GM23338 (cell line): ENCODE measurements around the gene HMX2.

Source experiments
- CREB1 ChIP-seq: fragments of 250-450 bp; sonication (Bioruptor Pico); IDR thresholded peaks from 2 replicates; pipeline ENCODE4 v1.5.0; 2020; ENCODE audit warnings: low read depth, mild to moderate bottlenecking, moderate library complexity
- CTCF ChIP-seq, 2 experiments: fragments of 200-600 bp in 1 of 2; sonication (generic) in 1 of 2; conservative IDR thresholded peaks; 2 replicates each; pipeline versions ENCODE4 v1.5.1 to v1.6.1; 2016 to 2017; ENCODE audit warnings: antibody characterized with exemption in 2 of 2, low read depth in 2 of 2, mild to moderate bottlenecking in 2 of 2, moderate library complexity in 1 of 2
- ETS1 ChIP-seq: IDR thresholded peaks from 2 replicates; pipeline ENCODE4 v1.6.1; 2016; ENCODE audit warnings: antibody characterized with exemption
- EZH2 ChIP-seq: fragments of 200-600 bp; sonication (generic); IDR thresholded peaks from one replicate; pipeline ENCODE4 v1.8.0; 2017; ENCODE audit warnings: antibody characterized with exemption, mild to moderate bottlenecking, low read depth; ENCODE audit not compliant: unreplicated experiment
- EZH2phosphoT487 ChIP-seq: fragments of 200-600 bp; sonication (generic); IDR thresholded peaks from one replicate; pipeline ENCODE4 v1.8.1; 2018; ENCODE audit warnings: antibody characterized with exemption; ENCODE audit not compliant: unreplicated experiment
- JUNB ChIP-seq: IDR thresholded peaks from one replicate; pipeline ENCODE4 v1.6.1; 2016; ENCODE audit warnings: antibody characterized with exemption; ENCODE audit not compliant: unreplicated experiment
- NANOG ChIP-seq: IDR thresholded peaks from 2 replicates; pipeline ENCODE4 v1.6.1; 2016; ENCODE audit warnings: antibody characterized with exemption, borderline replicate concordance
- POLR2AphosphoS5 ChIP-seq: IDR thresholded peaks from 2 replicates; pipeline ENCODE4 v1.6.1; 2016; ENCODE audit warnings: antibody characterized with exemption, low read depth
- REST ChIP-seq: IDR thresholded peaks from one replicate; pipeline ENCODE4 v1.6.1; 2018; ENCODE audit warnings: antibody characterized with exemption; ENCODE audit not compliant: unreplicated experiment
- STAT1 ChIP-seq: IDR thresholded peaks from one replicate; pipeline ENCODE4 v1.6.1; 2016; ENCODE audit warnings: antibody characterized with exemption; ENCODE audit not compliant: unreplicated experiment
- ZNF114 ChIP-seq: fragments of 250-450 bp; sonication (Bioruptor Pico); IDR thresholded peaks from 2 replicates; pipeline ENCODE4 v1.5.0; 2020; ENCODE audit warnings: mild to moderate bottlenecking, moderate library complexity
- ZNF331 ChIP-seq: fragments of 250-450 bp; sonication (Bioruptor Pico); IDR thresholded peaks from 2 replicates; pipeline ENCODE4 v1.5.0; 2020; ENCODE audit warnings: low read depth, mild to moderate bottlenecking, moderate library complexity
- ZNF462 ChIP-seq: fragments of 250-450 bp; sonication (Bioruptor Pico); IDR thresholded peaks from 2 replicates; pipeline ENCODE4 v1.5.0; 2020; ENCODE audit warnings: mild to moderate bottlenecking, moderate library complexity

GRCh38 chr10:123119081-123119480 lies 28.9 kb upstream of the HMX2 start:
- TF ChIP-seq CTCF (conservative IDR thresholded peaks at IDR 0.05; ENCODE audit: low read depth in 2 of 2) (no peak), EZH2 (no peak), POLR2AphosphoS5 (no peak), ETS1 (no peak), JUNB (no peak), CREB1 (no peak), ZNF462 (CRISPR knock-in tag) (no peak), STAT1 (no peak), REST (no peak), EZH2phosphoT487 (no peak), NANOG (no peak), ZNF331 (CRISPR knock-in tag) (no peak), ZNF114 (CRISPR knock-in tag) (no peak)
